ENCODE measurements around the gene ULBP2.
"Not testable (repeated sequence)": the region's sequence is repeated elsewhere in the genome, so short reads cannot be mapped to it uniquely, and the experiment has no call there.

Gene ULBP2

GRCh38 chr6:149951096-149951495, 9.3 kb downstream of the ULBP2 start:
- H3K27ac ChIP-seq: no peak overlapping the region
- no peak for TF ChIP-seq ZFX (IDR thresholded peaks at IDR 0.05; ENCODE audit: borderline replicate concordance)
- TF ChIP-seq, protein P1, sequence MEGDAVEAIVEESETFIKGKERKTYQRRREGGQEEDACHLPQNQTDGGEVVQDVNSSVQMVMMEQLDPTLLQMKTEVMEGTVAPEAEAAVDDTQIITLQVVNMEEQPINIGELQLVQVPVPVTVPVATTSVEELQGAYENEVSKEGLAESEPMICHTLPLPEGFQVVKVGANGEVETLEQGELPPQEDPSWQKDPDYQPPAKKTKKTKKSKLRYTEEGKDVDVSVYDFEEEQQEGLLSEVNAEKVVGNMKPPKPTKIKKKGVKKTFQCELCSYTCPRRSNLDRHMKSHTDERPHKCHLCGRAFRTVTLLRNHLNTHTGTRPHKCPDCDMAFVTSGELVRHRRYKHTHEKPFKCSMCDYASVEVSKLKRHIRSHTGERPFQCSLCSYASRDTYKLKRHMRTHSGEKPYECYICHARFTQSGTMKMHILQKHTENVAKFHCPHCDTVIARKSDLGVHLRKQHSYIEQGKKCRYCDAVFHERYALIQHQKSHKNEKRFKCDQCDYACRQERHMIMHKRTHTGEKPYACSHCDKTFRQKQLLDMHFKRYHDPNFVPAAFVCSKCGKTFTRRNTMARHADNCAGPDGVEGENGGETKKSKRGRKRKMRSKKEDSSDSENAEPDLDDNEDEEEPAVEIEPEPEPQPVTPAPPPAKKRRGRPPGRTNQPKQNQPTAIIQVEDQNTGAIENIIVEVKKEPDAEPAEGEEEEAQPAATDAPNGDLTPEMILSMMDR (IDR thresholded peaks at IDR 0.05): no peak

GRCh38 chr6:149951626-149952025, 9.8 kb downstream of the ULBP2 start:
- no peak for TF ChIP-seq ZFX (IDR thresholded peaks at IDR 0.05; ENCODE audit: borderline replicate concordance)
- TF ChIP-seq, protein P1 (IDR thresholded peaks at IDR 0.05): no peak
- H3K27ac ChIP-seq: no peak overlapping the region

GRCh38 chr6:149953390-149953789, 11.6 kb downstream of the ULBP2 start:
- not testable (repeated sequence) for H3K27ac ChIP-seq

- not testable (repeated sequence) for H3K27ac ChIP-seq
These were observed 12.1 kb downstream of the ULBP2 start for GRCh38 chr6:149953934-149954327.

DNA sequence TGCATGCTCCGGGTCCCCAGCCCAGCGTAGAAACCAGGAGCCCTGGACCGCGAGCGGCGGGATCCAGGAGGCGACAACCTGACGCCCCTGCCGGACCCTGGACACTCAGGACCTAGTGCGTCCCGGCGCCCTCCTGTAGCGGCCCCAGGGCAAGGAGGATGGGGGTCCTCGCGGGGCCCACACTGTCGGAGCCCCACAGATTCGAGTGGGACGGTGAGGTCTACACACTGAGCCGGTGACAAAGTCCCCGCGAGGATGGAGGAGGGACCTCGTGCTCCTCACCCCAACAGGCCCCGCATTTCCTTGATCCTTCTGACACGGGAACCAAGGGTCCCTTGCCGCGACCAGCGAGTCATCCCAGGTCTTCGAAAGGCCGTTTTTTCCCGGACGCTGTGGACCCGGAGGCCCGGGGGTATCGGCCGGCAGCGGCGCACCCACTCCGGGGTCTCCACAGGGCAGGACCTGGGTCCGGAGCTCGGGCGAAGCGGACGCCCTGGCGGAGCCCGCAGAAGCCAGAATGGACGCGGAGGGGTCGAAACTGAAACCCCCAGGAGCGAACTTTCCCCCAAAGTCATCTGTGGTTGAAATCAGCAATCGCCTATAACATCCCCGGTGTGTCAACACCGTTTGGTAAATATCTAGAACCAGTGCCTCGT, 12.6 kb downstream of the ULBP2 start:
- H3K27ac ChIP-seq: not testable (repeated sequence)

GRCh38 chr6:149954984-149955653, 13.3 kb downstream of the ULBP2 start:
- H3K27ac ChIP-seq: not testable (repeated sequence)

DNA sequence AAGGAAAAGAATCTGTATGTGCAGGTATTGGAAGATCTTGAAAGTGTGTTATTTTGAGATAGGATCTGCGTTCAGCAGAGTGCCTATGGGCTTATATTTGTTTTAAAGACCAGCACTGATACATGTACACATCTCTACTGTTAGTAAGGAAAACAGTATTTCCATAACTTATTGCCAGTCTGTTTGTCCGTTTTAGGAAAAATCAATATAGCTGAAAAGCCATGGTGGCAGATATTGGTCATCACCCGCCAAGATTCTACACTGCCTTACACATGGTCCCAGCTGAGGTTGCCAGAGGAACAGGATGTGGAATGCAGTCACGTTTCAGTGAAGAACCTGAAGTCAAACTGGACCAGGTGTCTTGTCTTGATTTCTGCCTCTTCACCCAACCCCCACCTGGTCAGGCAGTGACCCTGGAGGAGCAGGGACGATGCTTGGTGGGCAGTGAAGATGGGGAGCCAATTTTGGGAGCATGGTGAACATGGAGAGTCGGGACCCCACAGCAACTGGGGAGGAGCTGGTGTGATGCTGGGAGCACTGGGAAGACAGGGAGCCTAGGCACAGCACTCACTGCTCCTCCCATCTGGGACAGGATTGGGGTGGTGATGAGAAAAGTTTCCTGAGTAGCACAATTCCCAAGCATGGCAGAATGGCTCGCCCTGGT, 14.0 kb downstream of the ULBP2 start:
- not testable (repeated sequence) for H3K27ac ChIP-seq

DNA sequence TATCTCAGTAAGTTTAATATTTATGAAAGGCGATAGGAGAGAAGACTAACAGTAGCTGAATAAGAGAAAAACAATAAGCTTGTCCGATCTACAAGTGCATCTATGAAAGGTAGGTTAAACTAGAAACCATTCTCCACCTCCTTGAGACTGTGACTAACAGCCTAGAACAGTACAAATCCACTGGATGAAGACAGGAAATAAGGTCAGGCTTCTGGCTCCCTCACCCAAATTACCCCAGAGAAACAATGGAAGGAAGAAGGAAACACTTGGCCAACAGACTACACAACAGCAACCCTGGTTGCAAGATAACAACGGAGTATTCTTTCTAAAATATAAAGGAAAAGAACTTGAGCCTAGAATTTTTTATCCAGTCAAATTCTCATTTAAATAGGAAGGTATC, 16.3 kb downstream of the ULBP2 start:
- not testable (repeated sequence) for H3K27ac ChIP-seq

GRCh38 chr6:149959806-149960205, 18.0 kb downstream of the ULBP2 start:
- not testable (repeated sequence) for H3K27ac ChIP-seq

DNA sequence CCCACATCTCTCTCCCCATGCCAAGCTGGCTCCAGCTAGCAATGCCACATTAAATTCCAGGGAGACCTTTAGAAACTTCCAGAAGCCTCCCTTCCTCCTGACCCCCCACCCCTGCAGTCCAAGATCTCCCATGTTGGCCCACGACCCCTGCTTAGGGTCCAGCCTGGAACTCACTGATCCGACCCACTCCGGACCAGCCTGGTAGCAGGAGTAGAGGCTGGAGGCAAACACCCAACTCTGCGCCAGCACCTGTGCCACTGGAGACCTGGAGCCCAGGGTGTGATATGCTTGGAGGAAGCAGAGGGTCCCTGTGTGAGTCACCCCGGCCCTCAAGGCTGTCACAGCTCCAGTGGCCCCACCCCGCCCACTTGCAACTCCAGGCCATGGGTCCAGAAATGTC, 18.7 kb downstream of the ULBP2 start:
- TF ChIP-seq ZFX (IDR thresholded peaks at IDR 0.05; ENCODE audit: borderline replicate concordance): no peak
- TF ChIP-seq, protein P1 (IDR thresholded peaks at IDR 0.05): no peak
- no peak overlapping the region for H3K27ac ChIP-seq

GRCh38 chr6:149961728-149962425, 20.1 kb downstream of the ULBP2 start:
- TF ChIP-seq, protein P1 (IDR thresholded peaks at IDR 0.05): peak; percentile 25
- no peak for TF ChIP-seq ZFX (IDR thresholded peaks at IDR 0.05; ENCODE audit: borderline replicate concordance)
- no peak overlapping the region for H3K27ac ChIP-seq
